Esophagus (tissue), 2 donors: Measurements from ENCODE around the gene KCNK4. TPM values are rescaled to one million over a fixed set of nuclear protein-coding genes. Genes with fewer than 3 reads are reported as not detected.

ENCODE experiments used
- H3K27ac ChIP-seq, 2 donors: one replicate each; pipeline ENCODE4 v1.5.1; 2013; ENCODE audit warnings: low read depth in 2 of 2, mild to moderate bottlenecking in 2 of 2, inconsistent platforms in 1 of 2, low read length in 1 of 2, moderate library complexity in 1 of 2
- H3K27me3 ChIP-seq, 2 donors: one replicate each; pipeline ENCODE4 v1.6.1; 2013; ENCODE audit warnings: low read length in 2 of 2, control low read depth in 1 of 2, mild to moderate bottlenecking in 1 of 2; ENCODE audit not compliant: insufficient read depth in 2 of 2, control insufficient read depth in 1 of 2
- H3K36me3 ChIP-seq, 2 donors: one replicate each; pipeline ENCODE4 v1.6.1; 2013; ENCODE audit warnings: low read length in 1 of 2; ENCODE audit not compliant: control insufficient read depth in 2 of 2, insufficient read depth in 2 of 2
- H3K4me1 ChIP-seq, 2 donors: one replicate each; pipeline ENCODE4 v1.6.1; 2013; ENCODE audit warnings: low read length in 1 of 2; ENCODE audit not compliant: control insufficient read depth in 2 of 2, insufficient read depth in 2 of 2
- H3K4me3 ChIP-seq, 2 donors: one replicate each; pipeline ENCODE4 v1.5.1; 2013; ENCODE audit warnings: low read length in 2 of 2, mild to moderate bottlenecking in 2 of 2, low read depth in 1 of 2, moderate library complexity in 1 of 2
- H3K9me3 ChIP-seq, 2 donors: one replicate each; pipeline ENCODE4 v1.6.1; 2013; ENCODE audit warnings: mild to moderate bottlenecking in 2 of 2, low read depth in 1 of 2, low read length in 1 of 2, moderate library complexity in 1 of 2; ENCODE audit not compliant: control insufficient read depth in 2 of 2, insufficient read depth in 1 of 2
- WGBS, 2 donors: extraction: QIAGEN DNeasy Blood & Tissue Kit; methylation state at CpG; one replicate each; pipeline ENCODE4 v1.1.7; 2013; 5-methylcytosine and 5-hydroxymethylcytosine counted together
- polyA plus RNA-seq, 2 donors: library from polyadenylated mRNA; stranded (reverse); fragments of 200-250 nt; gene quantifications; one replicate each; pipeline ENCODE4 v1.2.3, GENCODE V29; 2013
- donor health status: healthy with polysubstance abuse.
- donor health status: Bipolar disorder and iron deficiency.

Gene KCNK4
- polyA plus RNA-seq, 2 donors: not detected

DNA sequence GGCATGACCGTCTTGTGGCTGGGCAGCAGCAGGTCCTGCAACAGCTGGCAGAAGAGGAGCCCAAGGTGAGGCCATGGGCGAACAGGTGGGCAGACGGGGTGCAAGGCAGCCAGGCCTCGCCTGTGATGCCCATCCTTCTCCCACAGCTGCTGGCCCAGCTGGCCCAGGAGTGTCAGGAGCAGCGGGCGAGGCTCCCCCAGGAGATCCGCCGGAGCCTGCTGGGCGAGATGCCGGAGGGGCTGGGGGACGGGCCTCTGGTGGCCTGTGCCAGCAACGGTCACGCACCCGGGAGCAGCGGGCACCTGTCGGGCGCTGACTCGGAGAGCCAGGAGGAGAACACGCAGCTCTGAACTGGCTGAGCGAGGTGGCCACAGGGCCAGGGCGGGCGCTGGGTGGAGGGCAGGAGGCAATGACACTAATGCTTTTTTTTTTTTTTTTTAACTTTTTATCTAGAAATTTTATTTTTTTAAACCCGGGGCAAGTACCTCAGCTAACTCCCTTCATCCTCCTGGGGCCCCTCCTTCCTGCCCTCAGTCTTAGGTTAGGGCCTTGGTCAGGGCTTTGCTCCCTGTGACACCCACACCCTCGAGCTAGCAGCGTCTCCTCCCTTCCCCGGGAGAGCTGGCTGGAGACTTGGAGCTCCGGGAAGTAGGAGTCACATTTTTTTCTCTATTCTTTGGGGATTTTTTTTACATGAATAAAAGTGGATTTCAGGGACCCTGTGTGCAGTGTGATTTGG lies 23.7 kb upstream of the KCNK4 start:
- Histone ChIP-seq H3K4me1 (peaks cover 4 to 20% of the 10 kb centered on the region in 2 donors), H3K27me3 (no peaks in the 10 kb centered on the region), H3K27ac (peak overlapping the region; percentile 96), H3K4me3 (no peak overlapping the region), H3K9me3 (no peaks in the 10 kb centered on the region), H3K36me3 (peaks cover 5 to 39% of the 10 kb centered on the region in 2 donors)
- 45 to 61% methylated on average over 27 of the region's 27 CpGs for WGBS, 2 donors

DNA sequence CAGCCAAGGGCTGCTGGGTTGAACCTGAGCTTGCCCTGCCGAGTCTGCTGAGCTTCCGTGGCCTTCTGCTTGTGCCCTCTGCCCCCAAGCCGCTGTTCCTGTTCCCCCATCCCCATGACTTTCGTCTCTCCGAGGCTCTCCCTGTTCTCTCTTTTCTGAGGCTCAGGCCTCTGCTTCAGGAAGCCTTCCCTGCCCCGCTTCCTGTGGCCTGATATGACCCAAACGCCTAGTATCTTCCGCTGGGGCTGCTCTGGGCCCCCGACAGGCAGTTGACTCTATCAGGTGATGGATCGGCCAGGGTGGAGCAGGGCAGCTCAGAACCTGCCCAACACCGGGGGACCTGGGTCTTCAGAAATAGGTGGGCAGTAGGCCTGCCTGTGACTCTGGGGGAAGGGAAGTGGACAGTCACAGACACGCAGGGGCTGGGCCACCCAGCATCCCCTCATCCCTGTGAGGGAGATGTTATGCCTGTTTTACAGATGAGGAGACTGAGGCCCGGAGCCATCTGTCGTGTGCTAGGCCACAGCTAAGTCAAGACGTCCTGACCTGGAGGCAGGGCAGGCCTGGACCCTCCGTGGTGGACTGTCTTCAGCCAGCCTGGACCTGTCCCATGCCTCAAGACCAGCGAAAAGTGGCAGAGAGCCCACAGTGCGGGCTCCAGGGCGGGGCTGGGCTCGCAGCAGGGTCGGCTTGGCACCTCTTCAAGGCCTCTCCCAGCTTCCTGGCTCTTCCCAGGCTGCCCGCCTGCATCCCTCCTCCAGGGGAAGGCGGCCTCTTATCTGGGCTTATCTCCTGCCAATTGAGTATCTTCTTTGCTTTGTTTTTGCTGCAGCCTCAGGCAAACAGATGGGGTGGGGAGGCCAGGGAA lies 22.8 kb upstream of the KCNK4 start:
- H3K27me3 ChIP-seq: no peaks in the 10 kb centered on the region
- H3K27ac ChIP-seq: peak overlapping the region; percentile 96
- H3K4me3 ChIP-seq: peak overlapping the region; percentile 57 to 58
- H3K4me1 ChIP-seq: peaks cover 4 to 20% of the 10 kb centered on the region in 2 donors
- WGBS, 2 donors: 34 to 37% methylated on average over 23 of the region's 23 CpGs
- H3K36me3 ChIP-seq: peaks cover 5 to 30% of the 10 kb centered on the region in 2 donors
- no peaks in the 10 kb centered on the region for H3K9me3 ChIP-seq

- no peaks in the 10 kb centered on the region for H3K27me3 ChIP-seq
- H3K27ac ChIP-seq: peak overlapping the region; percentile 96
- peak overlapping the region; percentile 57 to 58 for H3K4me3 ChIP-seq
- H3K9me3 ChIP-seq: no peaks in the 10 kb centered on the region
- WGBS, 2 donors: 1 to 2% methylated on average over 33 to 34 of the region's 34 CpGs
- H3K4me1 ChIP-seq: peaks cover 4 to 20% of the 10 kb centered on the region in 2 donors
- peaks cover 5 to 22% of the 10 kb centered on the region in 2 donors for H3K36me3 ChIP-seq
Measured at GRCh38 chr11:64268893-64269539, 22.1 kb upstream of the KCNK4 start.

- no peaks in the 10 kb centered on the region for H3K9me3 ChIP-seq
- peaks cover 0 to 20% of the 10 kb centered on the region in 2 donors for H3K36me3 ChIP-seq
- H3K4me3 ChIP-seq: peak overlapping the region; percentile 57 to 58
- H3K27ac ChIP-seq: peak overlapping the region; percentile 96
- no peaks in the 10 kb centered on the region for H3K27me3 ChIP-seq
- H3K4me1 ChIP-seq: peaks cover 4 to 20% of the 10 kb centered on the region in 2 donors
- WGBS, 2 donors: 0% methylated on average over 52 to 58 of the region's 58 CpGs
Measured at GRCh38 chr11:64269540-64270220, 21.4 kb upstream of the KCNK4 start.

- Histone ChIP-seq H3K4me1 (peaks cover 0 to 9% of the 10 kb centered on the region in 2 donors), H3K27ac (peak overlapping the region; percentile 48 to 85), H3K36me3 (peaks cover 0 to 13% of the 10 kb centered on the region in 2 donors), H3K4me3 (no peak overlapping the region), H3K27me3 (no peaks in the 10 kb centered on the region), H3K9me3 (no peaks in the 10 kb centered on the region)
- 90 to 91% methylated on average over 15 of the region's 15 CpGs for WGBS, 2 donors
Measured at GRCh38 chr11:64275031-64275800, 15.9 kb upstream of the KCNK4 start.

DNA sequence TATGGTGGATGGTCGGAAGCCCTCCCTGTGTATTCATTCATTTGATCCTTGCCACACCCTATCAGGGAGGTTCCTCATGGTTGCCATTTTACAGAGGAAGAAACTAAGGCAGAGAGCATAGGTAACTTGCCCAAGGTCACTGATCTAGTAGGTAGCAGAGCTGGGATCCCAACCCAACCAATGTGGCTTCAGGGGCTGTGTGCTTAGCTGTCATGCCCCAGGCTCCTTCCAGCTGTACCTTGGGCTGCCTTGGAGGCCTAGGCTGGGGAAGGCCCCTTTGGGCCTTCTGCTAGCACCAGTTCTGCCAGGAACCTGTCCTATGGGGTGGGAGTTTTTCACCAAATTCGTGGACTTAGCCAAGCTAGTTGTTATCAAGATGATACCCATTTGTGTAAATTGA lies 15.3 kb upstream of the KCNK4 start:
- 66 to 80% methylated on average over 2 of the region's 2 CpGs for WGBS, 2 donors
- Histone ChIP-seq H3K36me3 (peaks cover 0 to 13% of the 10 kb centered on the region in 2 donors), H3K4me3 (no peak overlapping the region), H3K27ac (peak overlapping the region; percentile 48 to 85), H3K9me3 (no peaks in the 10 kb centered on the region), H3K27me3 (no peaks in the 10 kb centered on the region), H3K4me1 (peaks cover 0 to 9% of the 10 kb centered on the region in 2 donors)

- Histone ChIP-seq H3K9me3 (no peaks in the 10 kb centered on the region), H3K36me3 (peaks cover 0 to 14% of the 10 kb centered on the region in 2 donors), H3K27me3 (no peaks in the 10 kb centered on the region), H3K4me3 (no peak overlapping the region), H3K4me1 (peaks cover 0 to 9% of the 10 kb centered on the region in 2 donors), H3K27ac (peak overlapping the region; percentile 50 to 52)
- WGBS, 2 donors: 58 to 68% methylated on average over 17 of the region's 17 CpGs
Measured at GRCh38 chr11:64276653-64277431, 14.3 kb upstream of the KCNK4 start.

GRCh38 chr11:64278576-64279190 lies 12.4 kb upstream of the KCNK4 start:
- Histone ChIP-seq H3K27ac (no peak overlapping the region), H3K27me3 (no peaks in the 10 kb centered on the region), H3K36me3 (peaks cover 0 to 17% of the 10 kb centered on the region in 2 donors), H3K9me3 (no peaks in the 10 kb centered on the region), H3K4me1 (peaks cover 0 to 17% of the 10 kb centered on the region in 2 donors), H3K4me3 (no peak overlapping the region)
- 85 to 88% methylated on average over 8 of the region's 8 CpGs for WGBS, 2 donors
